IMR-90 (cell line): ENCODE data around the gene WRAP73. TPM values are rescaled to one million over a fixed set of nuclear protein-coding genes. Genes with fewer than 3 reads are reported as not detected.

ENCODE experiments used
- ATAC-seq: fragments of 200-7000 bp; cut with Tn5 transposase; 2 replicates; pipeline ENCODE4 v1.9.1; 2020; ENCODE audit warnings: low read depth, mild to moderate bottlenecking, moderate library complexity
- BruUV-seq: library from RNA; stranded (reverse); fragments of 400-500 nt; replicated peaks from 2 replicates; lab custom pipeline; 2021; lab: Mats Ljungman, UMichigan
- CTCF ChIA-PET: fragments of 300-600 bp; formaldehyde crosslinking; extraction: SDS; loops from one replicate; lab custom pipeline; 2021; ENCODE audit warnings: antibody characterized with exemption; lab: Yijun Ruan, JAX
- POLR2A ChIA-PET: fragments of 300-600 bp; sonication (Branson Sonifier 250); formaldehyde crosslinking; loops from one replicate; lab custom pipeline; 2022; ENCODE audit warnings: antibody characterized with exemption; ENCODE audit not compliant: unreplicated experiment; lab: Charles Lee
- DNase-seq: peaks from one replicate; pipeline ENCODE4 v3.0.0; 2013
- H2AFZ ChIP-seq: replicated peaks from 2 replicates; pipeline ENCODE3; 2013; ENCODE audit warnings: low read length, mild to moderate bottlenecking; ENCODE audit not compliant: poor library complexity
- H2AK5ac ChIP-seq: 2 replicates; pipeline ENCODE4 v1.6.1; 2013; ENCODE audit warnings: low read depth, low read length, inconsistent platforms
- H2AK9ac ChIP-seq: replicated peaks from 2 replicates; pipeline ENCODE3; 2013; ENCODE audit warnings: mild to moderate bottlenecking, low read depth, low read length, moderate library complexity; ENCODE audit not compliant: poor library complexity
- H2BK120ac ChIP-seq: 2 replicates; pipeline ENCODE4 v1.6.1; 2013; ENCODE audit warnings: low read depth, low read length, inconsistent platforms
- H2BK15ac ChIP-seq: 3 replicates; pipeline ENCODE4 v1.6.1; 2013; ENCODE audit warnings: low read depth, low read length, inconsistent platforms
- H2BK20ac ChIP-seq: 2 replicates; pipeline ENCODE4 v1.6.1; 2013; ENCODE audit warnings: low read depth, mild to moderate bottlenecking, inconsistent platforms, low read length, moderate library complexity
- H2BK5ac ChIP-seq: 2 replicates; pipeline ENCODE4 v1.6.1; 2013; ENCODE audit warnings: mild to moderate bottlenecking, low read depth, low read length, inconsistent platforms; ENCODE audit not compliant: poor library complexity, severe bottlenecking
- H3K14ac ChIP-seq: replicated peaks from 2 replicates; pipeline ENCODE4 v1.6.1; 2013; ENCODE audit warnings: low read depth, low read length, inconsistent platforms
- H3K18ac ChIP-seq: 2 replicates; pipeline ENCODE4 v1.6.1; 2013; ENCODE audit warnings: low read depth, low read length, control low read depth
- H3K23ac ChIP-seq: 2 replicates; pipeline ENCODE4 v1.6.1; 2013; ENCODE audit warnings: low read depth, low read length, inconsistent platforms
- H3K27ac ChIP-seq: 2 replicates; pipeline ENCODE4 v1.5.1; 2013; ENCODE audit warnings: mild to moderate bottlenecking, control low read depth, low read length; ENCODE audit not compliant: insufficient read depth
- H3K27me3 ChIP-seq: 2 replicates; pipeline ENCODE4 v1.6.1; 2013; ENCODE audit warnings: low read length; ENCODE audit not compliant: control insufficient read depth, insufficient read depth
- H3K36me3 ChIP-seq: 2 replicates; pipeline ENCODE4 v1.6.1; 2013; ENCODE audit warnings: low read length, mixed read lengths; ENCODE audit not compliant: control insufficient read depth, insufficient read depth
- H3K4ac ChIP-seq: 2 replicates; pipeline ENCODE4 v1.6.1; 2013; ENCODE audit warnings: low read depth, low read length, inconsistent platforms
- H3K4me1 ChIP-seq: 2 replicates; pipeline ENCODE4 v1.6.1; 2013; ENCODE audit warnings: low read length, mixed read lengths; ENCODE audit not compliant: control insufficient read depth, insufficient read depth
- H3K4me2 ChIP-seq: 2 replicates; pipeline ENCODE4 v1.6.1; 2013; ENCODE audit warnings: low read depth, mild to moderate bottlenecking, control low read depth, low read length, moderate library complexity
- H3K4me3 ChIP-seq: 2 replicates; pipeline ENCODE4 v1.5.1; 2013; ENCODE audit warnings: low read depth, mild to moderate bottlenecking, control low read depth, low read length, moderate library complexity; ENCODE audit not compliant: insufficient read depth
- H3K56ac ChIP-seq: 2 replicates; pipeline ENCODE4 v1.6.1; 2013; ENCODE audit warnings: low read length, inconsistent platforms; ENCODE audit not compliant: insufficient read depth; ENCODE audit errors: extremely low read depth
- H3K79me1 ChIP-seq, 2 experiments: 2 replicates each; pipeline ENCODE4 v1.6.1; 2013; ENCODE audit warnings: low read length in 2 of 2, inconsistent platforms in 1 of 2, low read depth in 1 of 2
- H3K9ac ChIP-seq: 2 replicates; pipeline ENCODE4 v1.6.1; 2013; ENCODE audit warnings: low read depth, low read length, control low read depth
- H3K9me1 ChIP-seq: 2 replicates; pipeline ENCODE4 v1.6.1; 2013; ENCODE audit warnings: low read length, inconsistent platforms; ENCODE audit not compliant: insufficient read depth
- H3K9me3 ChIP-seq: 2 replicates; pipeline ENCODE4 v1.6.1; 2013; ENCODE audit warnings: low read length; ENCODE audit not compliant: control insufficient read depth, insufficient read depth
- H4K20me1 ChIP-seq: 2 replicates; pipeline ENCODE4 v1.6.1; 2013; ENCODE audit warnings: low read length, inconsistent platforms; ENCODE audit not compliant: insufficient read depth
- H4K5ac ChIP-seq: 2 replicates; pipeline ENCODE4 v1.6.1; 2013; ENCODE audit warnings: mild to moderate bottlenecking, low read depth, low read length, control low read depth
- H4K8ac ChIP-seq, 2 experiments: 2 replicates each; pipeline ENCODE4 v1.6.1; 2013; ENCODE audit warnings: low read depth in 2 of 2, low read length in 2 of 2, control low read depth in 1 of 2, inconsistent platforms in 1 of 2
- H4K91ac ChIP-seq: 2 replicates; pipeline ENCODE4 v1.6.1; 2013; ENCODE audit warnings: low read depth, low read length, inconsistent platforms; ENCODE audit not compliant: insufficient read depth
- BHLHE40 ChIP-seq: fragments of 150-350 bp; IDR thresholded peaks from 2 replicates; pipeline ENCODE4 v1.6.1; 2016; ENCODE audit warnings: mild to moderate bottlenecking, low read depth, low read length
- CEBPB ChIP-seq: IDR thresholded peaks from 2 replicates; pipeline ENCODE4 v1.6.1; 2012; ENCODE audit warnings: low read depth, low read length, improper control_type of control experiment
- CHD1 ChIP-seq: IDR thresholded peaks from 2 replicates; pipeline ENCODE4 v1.6.1; 2012; ENCODE audit warnings: low read depth, low read length, improper control_type of control experiment
- CTCF ChIP-seq: conservative IDR thresholded peaks from 2 replicates; pipeline ENCODE4 v1.5.1; 2012; ENCODE audit warnings: mild to moderate bottlenecking, low read depth, low read length, improper control_type of control experiment
- ELK1 ChIP-seq: fragments of 150-350 bp; IDR thresholded peaks from 2 replicates; pipeline ENCODE4 v1.6.1; 2016; ENCODE audit warnings: low read depth, mild to moderate bottlenecking, low read length, moderate library complexity, borderline replicate concordance
- FOS ChIP-seq: fragments of 150-350 bp; IDR thresholded peaks from 2 replicates; pipeline ENCODE4 v1.6.1; 2016; ENCODE audit warnings: low read depth, low read length
- MAFK ChIP-seq: IDR thresholded peaks from 2 replicates; pipeline ENCODE4 v1.6.1; 2012; ENCODE audit warnings: low read depth, low read length, improper control_type of control experiment
- MAZ ChIP-seq: IDR thresholded peaks from 2 replicates; pipeline ENCODE4 v1.6.1; 2012; ENCODE audit warnings: low read depth, mild to moderate bottlenecking, low read length, improper control_type of control experiment, moderate library complexity, borderline replicate concordance
- MXI1 ChIP-seq: IDR thresholded peaks from 2 replicates; pipeline ENCODE4 v1.6.1; 2012; ENCODE audit warnings: low read depth, mild to moderate bottlenecking, low read length, moderate library complexity, borderline replicate concordance
- NFE2L2 ChIP-seq: fragments of 150-350 bp; IDR thresholded peaks from 2 replicates; pipeline ENCODE4 v1.6.1; 2016; ENCODE audit warnings: low read depth, mild to moderate bottlenecking, low read length
- POLR2A ChIP-seq: IDR thresholded peaks from 2 replicates; pipeline ENCODE4 v1.6.1; 2012; ENCODE audit warnings: mild to moderate bottlenecking, low read depth, low read length
- RAD21 ChIP-seq: IDR thresholded peaks from 2 replicates; pipeline ENCODE4 v1.6.1; 2012; ENCODE audit warnings: low read length, improper control_type of control experiment
- RCOR1 ChIP-seq: IDR thresholded peaks from 2 replicates; pipeline ENCODE4 v1.6.1; 2012; ENCODE audit warnings: mild to moderate bottlenecking, low read length, improper control_type of control experiment; ENCODE audit not compliant: insufficient replicate concordance
- RFX5 ChIP-seq: IDR thresholded peaks from 2 replicates; pipeline ENCODE4 v1.8.0; 2012; ENCODE audit warnings: low read depth, mild to moderate bottlenecking, low read length, moderate library complexity
- SMC3 ChIP-seq: fragments of 150-350 bp; IDR thresholded peaks from 2 replicates; pipeline ENCODE4 v1.6.1; 2016; ENCODE audit warnings: low read depth, mild to moderate bottlenecking, antibody characterized with exemption, low read length, moderate library complexity
- USF2 ChIP-seq: fragments of 150-350 bp; IDR thresholded peaks from 2 replicates; pipeline ENCODE4 v1.6.1; 2017; ENCODE audit warnings: mild to moderate bottlenecking, antibody characterized with exemption, low read length, low read depth
- WGBS, 2 experiments: methylation state at CpG; one replicate each; pipeline versions ENCODE4 v1.1.5 to v1.1.7; 2013; ENCODE audit warnings: missing lambda C conversion rate in 2 of 2; ENCODE audit not compliant: insufficient read length in 1 of 2; ENCODE audit errors: extremely low coverage in 2 of 2; 5-methylcytosine and 5-hydroxymethylcytosine counted together
- dilution Hi-C: fragments of 300-500 bp; cut with HindIII; formaldehyde crosslinking; loops from one replicate; pipeline ENCODE4 v1.14.3; 2018; ENCODE audit warnings: low sequenced_read_pairs; ENCODE audit not compliant: unreplicated experiment
- in situ Hi-C: fragments of 300-500 bp; cut with MboI; formaldehyde crosslinking; loops from 3 replicates; pipeline ENCODE4 v1.14.3; 2019; ENCODE audit warnings: low sequenced_read_pairs, inconsistent platforms, mixed read lengths
- intact Hi-C: fragments of 100-400 bp; cut with micrococcal nuclease; formaldehyde crosslinking; loops from 2 replicates; pipeline ENCODE4 v1.10.0; 2022
- polyA plus RNA-seq, 3 experiments: library from polyadenylated mRNA; depleted of rRNA; stranded (reverse); fragments of >200 nt; gene quantifications; 2 replicates each; pipeline ENCODE4 v1.2.3, GENCODE V29; 2012; ENCODE audit warnings: low replicate concordance in 1 of 3
- total RNA-seq: library from RNA; depleted of rRNA; stranded (reverse); fragments of >200 nt; gene quantifications from 2 replicates; pipeline ENCODE4 v1.2.3, GENCODE V29; 2012

Gene WRAP73
- total and polyA plus RNA-seq, 2 of the 4 experiments (the other 2 are of a cell fraction): 10.8 to 23.6 TPM

- Histone ChIP-seq H4K20me1 (no peaks in the 10 kb centered on the region; the same call in 1 of the 2 replicates), H2BK5ac (no peak overlapping the region), H4K8ac (no peak overlapping the region), H3K18ac (no peak overlapping the region), H3K79me1 (peaks cover 7 to 20% of the 10 kb centered on the region in 2 experiments; a peak in 3 of 4 replicates), H4K5ac (no peak overlapping the region), H2BK20ac (no peak overlapping the region), H3K23ac (no peak overlapping the region), H3K36me3 (no peaks in the 10 kb centered on the region), H2AFZ (no peak overlapping the region), H3K14ac (no peak overlapping the region), H3K27me3 (no peaks in the 10 kb centered on the region), H3K4me1 (peaks cover 10% of the 10 kb centered on the region), H3K27ac (no peak overlapping the region), H3K9me1 (no peaks in the 10 kb centered on the region; the same call in 1 of the 2 replicates), H3K4ac (no peak overlapping the region), H3K9ac (no peak overlapping the region), H2AK5ac (no peak overlapping the region), H3K56ac (no peak overlapping the region), H2BK15ac (no peak overlapping the region), H2AK9ac (no peak overlapping the region), H2BK120ac (no peak overlapping the region), H3K9me3 (no peaks in the 10 kb centered on the region), H3K4me3 (no peak overlapping the region), H3K4me2 (no peak overlapping the region), H4K91ac (no peak overlapping the region)
- no TSS peak for BruUV-seq
- dilution Hi-C loops (no loop called here), in situ Hi-C loops (loop anchor here (5.0 kb wide), 2 partner anchors 63 to 133 kb away; no protein-coding TSS in a partner anchor), intact Hi-C loops (no loop called here)
- DNase-seq: no peak
- POLR2A ChIA-PET: no interaction called here
- 87% methylated on average over 3 of the region's 12 CpGs; no CpG with 5 or more reads in 1 of the 2 experiments for WGBS, 2 experiments
- ATAC-seq: no peak
- TF ChIP-seq ELK1 (no peak), CEBPB (no peak), RCOR1 (no peak), FOS (no peak), POLR2A (no peak), RAD21 (no peak), NFE2L2 (no peak), MXI1 (no peak), USF2 (no peak), CTCF (no peak), MAZ (no peak), MAFK (no peak), RFX5 (no peak), BHLHE40 (no peak), CHD1 (no peak), SMC3 (no peak)
- CTCF ChIA-PET: interaction anchor here (0.6 to 1.2 kb wide), 6 partner anchors 56 to 168 kb away, joined by 3 to 4 read pairs (median 4); no protein-coding TSS in a partner anchor
Measured at GRCh38 chr1:3620708-3621107, 29.2 kb downstream of the WRAP73 start.
